Astrocyte of the cerebellum (primary cell): ENCODE measurements around the gene UBE2J1.

Experiments used
- DNase-seq: peaks from one replicate; pipeline ENCODE4 v3.0.0-alpha.2; 2011; ENCODE audit warnings: low read depth
- H3K4me3 ChIP-seq: 2 replicates; pipeline ENCODE4 v1.5.1; 2011; ENCODE audit warnings: mild to moderate bottlenecking, low read depth, low read length, moderate library complexity
- in situ Hi-C: cut with HindIII; loops from 2 replicates; pipeline ENCODE4 v1.10.0; 2017; ENCODE audit warnings: low sequenced_read_pairs
- TF ChIP-seq, protein P1 (sequence below): IDR thresholded peaks from 2 replicates; pipeline ENCODE4 v1.5.1; 2012; ENCODE audit warnings: low read length, low read depth, moderate library complexity, mild to moderate bottlenecking; ENCODE audit errors: missing control alignments

Gene UBE2J1

DNA sequence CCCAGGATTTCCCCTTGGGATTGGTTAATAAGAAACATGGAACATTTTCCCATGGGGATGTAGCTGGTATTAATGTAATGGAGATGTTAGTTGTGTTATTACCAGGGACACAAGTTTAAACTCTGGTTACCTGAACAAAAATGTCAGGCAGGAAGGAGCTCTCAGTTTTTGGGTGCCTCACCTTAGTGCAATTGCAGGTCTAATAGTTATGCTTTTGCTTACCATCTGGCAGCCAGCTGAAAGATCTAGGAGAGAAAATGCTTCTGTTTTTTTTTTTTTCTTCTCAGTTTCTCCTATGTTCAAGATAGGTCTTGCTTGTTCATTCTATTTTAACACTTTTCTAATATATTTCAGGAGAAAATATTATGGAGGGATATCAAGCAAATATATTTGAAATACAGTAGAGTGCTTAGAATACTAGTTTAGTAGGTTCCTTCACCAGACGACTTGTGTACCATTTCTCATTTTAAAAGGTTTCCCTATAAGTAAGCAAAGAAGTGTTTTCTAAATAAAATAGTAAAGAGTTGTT is 4.2 kb upstream of the UBE2J1 start:
- no peak overlapping the region for H3K4me3 ChIP-seq
- in situ Hi-C loops = no loop called here
- no peak for DNase-seq
- TF ChIP-seq, protein P1, sequence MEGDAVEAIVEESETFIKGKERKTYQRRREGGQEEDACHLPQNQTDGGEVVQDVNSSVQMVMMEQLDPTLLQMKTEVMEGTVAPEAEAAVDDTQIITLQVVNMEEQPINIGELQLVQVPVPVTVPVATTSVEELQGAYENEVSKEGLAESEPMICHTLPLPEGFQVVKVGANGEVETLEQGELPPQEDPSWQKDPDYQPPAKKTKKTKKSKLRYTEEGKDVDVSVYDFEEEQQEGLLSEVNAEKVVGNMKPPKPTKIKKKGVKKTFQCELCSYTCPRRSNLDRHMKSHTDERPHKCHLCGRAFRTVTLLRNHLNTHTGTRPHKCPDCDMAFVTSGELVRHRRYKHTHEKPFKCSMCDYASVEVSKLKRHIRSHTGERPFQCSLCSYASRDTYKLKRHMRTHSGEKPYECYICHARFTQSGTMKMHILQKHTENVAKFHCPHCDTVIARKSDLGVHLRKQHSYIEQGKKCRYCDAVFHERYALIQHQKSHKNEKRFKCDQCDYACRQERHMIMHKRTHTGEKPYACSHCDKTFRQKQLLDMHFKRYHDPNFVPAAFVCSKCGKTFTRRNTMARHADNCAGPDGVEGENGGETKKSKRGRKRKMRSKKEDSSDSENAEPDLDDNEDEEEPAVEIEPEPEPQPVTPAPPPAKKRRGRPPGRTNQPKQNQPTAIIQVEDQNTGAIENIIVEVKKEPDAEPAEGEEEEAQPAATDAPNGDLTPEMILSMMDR = no peak

DNA sequence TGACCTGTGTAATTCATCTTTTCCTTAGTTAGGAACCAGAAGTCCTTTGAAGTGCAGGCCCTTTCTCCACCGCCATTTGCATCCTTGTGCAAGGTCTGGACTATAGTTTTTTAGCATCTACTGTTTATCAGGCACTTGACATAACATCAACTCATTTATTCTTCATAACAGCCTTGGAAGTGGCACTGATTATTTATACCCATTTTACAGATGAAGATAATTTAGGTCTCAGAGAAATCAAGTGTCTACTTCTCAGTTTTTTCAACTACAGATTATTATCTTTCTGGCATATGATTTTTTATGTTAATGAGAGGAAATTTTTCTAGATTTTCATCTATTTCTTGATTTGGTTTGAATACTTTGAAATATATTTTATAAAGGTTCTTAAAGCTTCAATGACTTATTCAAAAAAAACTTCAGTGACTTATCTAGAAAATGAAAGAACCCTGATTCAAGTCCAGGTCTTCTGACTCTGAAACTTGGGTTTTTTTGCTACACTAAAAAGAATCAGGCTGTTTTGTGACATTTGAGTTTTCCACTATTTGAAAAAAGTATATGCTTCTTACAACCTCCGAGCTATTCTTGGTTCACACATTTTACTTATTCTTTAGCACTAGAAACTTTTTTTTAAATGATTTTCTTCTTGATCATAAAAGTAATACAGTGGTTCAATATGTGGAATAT is 3.1 kb upstream of the UBE2J1 start:
- no peak overlapping the region for H3K4me3 ChIP-seq
- in situ Hi-C loops = no loop called here
- TF ChIP-seq, protein P1 = no peak
- no peak for DNase-seq

DNA sequence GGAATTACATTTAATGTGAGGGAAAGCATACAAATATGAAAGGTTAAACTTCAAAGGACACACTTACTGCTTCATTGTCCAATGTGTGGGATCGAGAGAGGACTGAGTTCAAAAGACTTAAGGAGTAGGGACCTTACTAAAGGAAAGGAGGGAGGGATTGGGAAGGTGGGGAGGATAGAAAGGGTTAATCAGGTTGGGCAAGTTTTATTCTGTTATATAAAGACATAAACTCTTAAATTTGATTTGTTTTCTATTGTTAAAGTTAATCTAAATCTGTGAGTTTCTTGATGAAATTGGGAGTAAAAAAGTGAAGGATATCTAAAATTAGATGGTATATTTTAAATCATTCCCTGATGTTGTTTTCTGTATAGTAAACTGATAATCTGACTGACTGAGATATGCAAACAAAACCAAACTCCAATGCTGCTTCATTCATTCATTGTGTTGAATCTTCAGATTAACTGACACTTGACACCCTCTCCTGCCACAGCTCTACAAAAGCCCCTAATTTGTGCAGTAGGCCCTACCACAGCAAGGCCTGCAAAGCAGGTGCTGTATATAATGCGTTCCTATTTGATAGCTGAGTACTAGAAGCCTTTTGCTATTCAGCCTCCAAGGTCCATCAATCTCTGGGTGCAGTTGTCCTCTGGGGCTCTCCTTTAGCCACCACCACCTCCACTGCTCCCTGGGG is 1.3 kb upstream of the UBE2J1 start:
- TF ChIP-seq, protein P1 = no peak
- no peak for DNase-seq
- no peak overlapping the region for H3K4me3 ChIP-seq
- in situ Hi-C loops = no loop called here

DNA sequence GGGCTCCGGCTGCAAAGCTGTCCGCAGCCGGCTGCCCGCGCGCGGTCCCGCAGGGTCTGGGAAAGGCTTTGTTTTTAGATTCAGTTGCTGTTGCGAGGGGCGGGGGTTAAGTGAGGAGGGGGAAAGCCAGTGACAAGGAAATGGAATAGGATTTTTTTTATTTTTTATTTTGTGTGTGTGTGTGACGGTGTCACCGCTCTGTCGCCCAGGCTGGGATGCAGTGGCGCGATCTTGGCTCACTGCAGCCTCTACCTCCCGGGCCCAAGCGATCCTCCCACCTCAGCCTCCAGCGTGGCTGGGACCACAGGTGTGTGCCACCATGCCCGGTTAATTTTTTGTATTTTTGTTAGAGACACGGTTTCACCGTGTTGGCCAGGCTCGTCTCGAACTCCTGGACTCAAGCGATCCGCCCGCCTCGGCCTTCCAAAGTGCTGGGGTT is 615 bp upstream of the UBE2J1 start:
- in situ Hi-C loops = no loop called here
- no peak for DNase-seq
- H3K4me3 ChIP-seq = peak overlapping the region; percentile 58
- TF ChIP-seq, protein P1 = no peak

DNA sequence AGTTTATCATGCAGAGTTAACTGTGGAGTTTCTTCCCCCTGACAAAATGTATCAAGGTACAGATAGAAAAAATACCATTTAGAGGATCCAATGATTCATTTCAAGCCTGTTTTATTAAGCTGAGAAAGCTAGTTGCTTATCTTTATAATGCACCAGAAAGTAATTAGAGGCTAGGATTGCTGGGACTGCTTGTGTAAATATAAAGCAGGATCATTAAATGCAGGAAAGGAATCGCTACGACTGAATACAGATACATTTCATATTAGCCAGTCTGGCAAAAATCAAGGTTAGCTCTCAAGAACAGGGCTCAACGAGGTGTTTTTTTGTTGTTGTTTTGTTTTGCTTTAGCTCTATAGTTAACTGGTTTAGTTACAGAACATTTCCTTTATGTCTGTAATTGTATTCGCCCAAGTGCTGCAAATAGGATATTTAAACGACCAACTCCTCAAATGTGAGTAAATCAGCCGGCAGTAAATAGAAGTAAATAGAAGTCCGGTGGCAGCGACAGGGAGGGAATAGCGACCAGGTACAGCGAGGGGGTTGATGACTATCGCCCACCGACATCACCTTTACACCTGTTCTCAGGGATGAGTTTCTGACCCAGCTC is 748 bp downstream of the UBE2J1 start:
- H3K4me3 ChIP-seq = peak overlapping the region; percentile 58
- TF ChIP-seq, protein P1 = no peak
- no peak for DNase-seq
- in situ Hi-C loops = no loop called here

DNA sequence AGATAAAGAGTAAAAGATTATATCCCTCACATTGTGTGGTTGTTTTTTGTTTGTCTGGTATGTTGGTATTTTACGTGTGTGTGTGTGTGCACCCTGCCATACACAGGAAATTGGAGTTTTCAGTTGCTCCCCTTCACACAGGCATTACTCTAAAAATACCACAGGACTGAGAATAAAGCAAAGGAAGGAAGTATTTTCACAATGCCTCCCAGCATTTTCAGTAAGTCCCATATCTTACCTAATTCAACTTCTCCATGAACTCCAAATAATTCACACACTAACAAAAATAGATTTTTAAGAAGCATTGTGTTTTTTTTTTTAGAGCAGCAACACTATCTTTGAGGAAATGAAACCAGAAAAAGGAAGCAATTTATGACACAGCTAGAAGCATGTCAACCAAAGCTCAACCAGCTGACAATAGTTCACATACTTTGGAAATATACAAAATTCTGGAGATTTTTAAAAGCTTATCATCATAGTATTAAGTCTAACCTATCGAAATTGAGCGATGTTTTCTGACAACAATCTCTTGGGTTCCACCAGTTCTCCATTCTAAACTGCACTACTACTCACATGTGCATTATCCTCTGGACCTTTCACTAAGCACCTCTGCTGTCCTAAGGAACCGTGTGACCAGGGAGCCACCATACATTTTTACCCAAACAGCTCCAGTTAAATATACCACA is 2.1 kb downstream of the UBE2J1 start:
- TF ChIP-seq, protein P1 = no peak
- no peak for DNase-seq
- H3K4me3 ChIP-seq = no peak overlapping the region
- in situ Hi-C loops = no loop called here
